DOHH2 (cell line): ENCODE measurements around the gene TIMELESS.

ENCODE experiments used
- CTCF ChIP-seq: fragments of 200-600 bp; sonication (generic); IDR thresholded peaks from one replicate; pipeline ENCODE4 v1.5.1; 2014; ENCODE audit warnings: antibody characterized with exemption, mild to moderate bottlenecking, low read depth, low read length; ENCODE audit not compliant: poor library complexity, severe bottlenecking
- EZH2phosphoT487 ChIP-seq: fragments of 200-600 bp; sonication (generic); IDR thresholded peaks from 2 replicates; pipeline ENCODE4 v1.6.1; 2017; ENCODE audit warnings: borderline replicate concordance, mild to moderate bottlenecking, antibody characterized with exemption, low read length, moderate library complexity, mixed read lengths

- no peak for TF ChIP-seq CTCF
- TF ChIP-seq EZH2phosphoT487, result no peak
Observed at GRCh38 chr12:56457817-56458216, 8.6 kb upstream of the TIMELESS start.
